PC-9 (cell line): Measurements from ENCODE around the gene CHPT1. TPM values are rescaled to one million over a fixed set of nuclear protein-coding genes. Genes with fewer than 3 reads are reported as not detected.

Source experiments
- BruUV-seq: library from RNA; stranded (reverse); fragments of 400-500 nt; replicated peaks from 2 replicates; lab custom pipeline; 2021; lab: Mats Ljungman, UMichigan
- CTCF ChIA-PET: fragments of 300-600 bp; sonication (Branson Sonifier 250); formaldehyde crosslinking; loops from one replicate; lab custom pipeline; 2022; ENCODE audit warnings: antibody characterized with exemption; lab: Charles Lee
- POLR2A ChIA-PET: fragments of 300-600 bp; sonication (Branson Sonifier 250); formaldehyde crosslinking; loops from one replicate; lab custom pipeline; 2022; ENCODE audit warnings: antibody characterized with exemption; ENCODE audit not compliant: unreplicated experiment; lab: Charles Lee
- DNase-seq, 2 experiments: peaks; one replicate each; pipeline versions ENCODE4 v3.0.0 to v3.0.0-alpha.2; 2015 to 2022; ENCODE audit warnings: mixed read lengths in 1 of 2
- H2AFZ ChIP-seq: fragments of 200-600 bp; sonication (generic); 2 replicates; pipeline ENCODE4 v1.8.1; 2017; ENCODE audit warnings: antibody characterized with exemption
- H3F3A ChIP-seq: fragments of 200-600 bp; sonication (generic); 2 replicates; pipeline ENCODE4 v1.8.1; 2017; ENCODE audit warnings: antibody characterized with exemption, mild to moderate bottlenecking, low read depth; ENCODE audit not compliant: insufficient read depth
- H3K27ac ChIP-seq: fragments of 200-600 bp; sonication (generic); 2 replicates; pipeline ENCODE4 v1.6.1; 2016; ENCODE audit warnings: mixed run types
- H3K27me3 ChIP-seq: fragments of 200-600 bp; sonication (generic); 2 replicates; pipeline ENCODE4 v1.6.1; 2016; ENCODE audit warnings: low read depth, mixed run types; ENCODE audit not compliant: insufficient read depth
- H3K36me3 ChIP-seq: fragments of 200-600 bp; sonication (generic); 2 replicates; pipeline ENCODE4 v1.6.1; 2016; ENCODE audit warnings: low read depth, mixed run types
- H3K4me1 ChIP-seq: fragments of 200-600 bp; sonication (generic); replicated peaks from 2 replicates; pipeline ENCODE4 v1.6.1; 2016; ENCODE audit warnings: mixed run types; ENCODE audit not compliant: insufficient read depth
- H3K4me2 ChIP-seq: fragments of 200-600 bp; sonication (generic); 2 replicates; pipeline ENCODE4 v1.6.1; 2017; ENCODE audit warnings: mixed run types
- H3K4me3 ChIP-seq: fragments of 200-600 bp; sonication (generic); 2 replicates; pipeline ENCODE4 v1.6.1; 2016; ENCODE audit warnings: mixed run types
- H3K79me2 ChIP-seq: fragments of 200-600 bp; sonication (generic); 2 replicates; pipeline ENCODE4 v1.6.1; 2017; ENCODE audit warnings: low read depth, mixed run types
- H3K9me2 ChIP-seq: fragments of 200-600 bp; sonication (generic); 2 replicates; pipeline ENCODE4 v1.8.1; 2017; ENCODE audit warnings: mild to moderate bottlenecking; ENCODE audit not compliant: insufficient read depth
- H3K9me3 ChIP-seq: fragments of 200-600 bp; sonication (generic); 2 replicates; pipeline ENCODE4 v1.8.1; 2016; ENCODE audit warnings: low read depth; ENCODE audit not compliant: insufficient read depth
- H4K20me1 ChIP-seq: fragments of 200-600 bp; sonication (generic); 2 replicates; pipeline ENCODE4 v1.8.1; 2017; ENCODE audit not compliant: insufficient read depth
- EZH2 ChIP-seq: fragments of 200-600 bp; sonication (generic); IDR thresholded peaks from 2 replicates; pipeline ENCODE4 v1.8.0; 2017; ENCODE audit warnings: antibody characterized with exemption, low read depth
- intact Hi-C: fragments of 100-400 bp; cut with micrococcal nuclease; formaldehyde crosslinking; loops from one replicate; pipeline ENCODE4 v1.10.0; 2022; ENCODE audit not compliant: unreplicated experiment
- total RNA-seq: library from RNA; stranded (reverse); gene quantifications from 2 replicates; pipeline ENCODE4 v1.2.3, GENCODE V29; 2021
- TF ChIP-seq, protein P1 (sequence below): fragments of 200-600 bp; sonication (generic); conservative IDR thresholded peaks from 2 replicates; pipeline ENCODE4 v1.6.1; 2017; ENCODE audit warnings: mixed run types, antibody characterized with exemption, mild to moderate bottlenecking, moderate library complexity

Gene CHPT1
- total RNA-seq, 1 experiment from 2014 or later: 6.1 TPM

GRCh38 chr12:101710288-101710687, 12.8 kb downstream of the CHPT1 start:
- no peaks in the 10 kb centered on the region for H4K20me1 ChIP-seq
- H3K9me2 ChIP-seq: no peaks in the 10 kb centered on the region
- intact Hi-C loops: no loop called here
- POLR2A ChIA-PET: no interaction called here
- H3K27ac ChIP-seq: no peak overlapping the region
- no peaks in the 10 kb centered on the region for H3K36me3 ChIP-seq
- no peaks in the 10 kb centered on the region for H3K9me3 ChIP-seq
- no TSS peak for BruUV-seq
- no peaks in the 10 kb centered on the region for H3K4me1 ChIP-seq
- no peaks in the 10 kb centered on the region for H3K27me3 ChIP-seq
- no peaks in the 10 kb centered on the region for H3K79me2 ChIP-seq
- H3F3A ChIP-seq: no peaks in the 10 kb centered on the region
- H3K4me2 ChIP-seq: no peak overlapping the region
- no peak for TF ChIP-seq EZH2
- TF ChIP-seq, protein P1, sequence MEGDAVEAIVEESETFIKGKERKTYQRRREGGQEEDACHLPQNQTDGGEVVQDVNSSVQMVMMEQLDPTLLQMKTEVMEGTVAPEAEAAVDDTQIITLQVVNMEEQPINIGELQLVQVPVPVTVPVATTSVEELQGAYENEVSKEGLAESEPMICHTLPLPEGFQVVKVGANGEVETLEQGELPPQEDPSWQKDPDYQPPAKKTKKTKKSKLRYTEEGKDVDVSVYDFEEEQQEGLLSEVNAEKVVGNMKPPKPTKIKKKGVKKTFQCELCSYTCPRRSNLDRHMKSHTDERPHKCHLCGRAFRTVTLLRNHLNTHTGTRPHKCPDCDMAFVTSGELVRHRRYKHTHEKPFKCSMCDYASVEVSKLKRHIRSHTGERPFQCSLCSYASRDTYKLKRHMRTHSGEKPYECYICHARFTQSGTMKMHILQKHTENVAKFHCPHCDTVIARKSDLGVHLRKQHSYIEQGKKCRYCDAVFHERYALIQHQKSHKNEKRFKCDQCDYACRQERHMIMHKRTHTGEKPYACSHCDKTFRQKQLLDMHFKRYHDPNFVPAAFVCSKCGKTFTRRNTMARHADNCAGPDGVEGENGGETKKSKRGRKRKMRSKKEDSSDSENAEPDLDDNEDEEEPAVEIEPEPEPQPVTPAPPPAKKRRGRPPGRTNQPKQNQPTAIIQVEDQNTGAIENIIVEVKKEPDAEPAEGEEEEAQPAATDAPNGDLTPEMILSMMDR: no peak
- DNase-seq: no peak
- H3K4me3 ChIP-seq: no peak overlapping the region
- CTCF ChIA-PET: no interaction called here
- H2AFZ ChIP-seq: no peak overlapping the region

- Histone ChIP-seq H4K20me1 (no peaks in the 10 kb centered on the region), H2AFZ (no peak overlapping the region), H3K27me3 (no peaks in the 10 kb centered on the region), H3F3A (no peaks in the 10 kb centered on the region), H3K9me3 (no peaks in the 10 kb centered on the region), H3K36me3 (no peaks in the 10 kb centered on the region), H3K4me3 (no peak overlapping the region), H3K9me2 (no peaks in the 10 kb centered on the region), H3K27ac (no peak overlapping the region), H3K79me2 (no peaks in the 10 kb centered on the region), H3K4me2 (no peak overlapping the region), H3K4me1 (no peaks in the 10 kb centered on the region)
- DNase-seq: no peak
- BruUV-seq: no TSS peak
- CTCF ChIA-PET: no interaction called here
- intact Hi-C loops: no loop called here
- TF ChIP-seq, protein P1: no peak
- TF ChIP-seq EZH2: no peak
- POLR2A ChIA-PET: no interaction called here
These were observed 15.7 kb downstream of the CHPT1 start for GRCh38 chr12:101713059-101713682.

GRCh38 chr12:101713930-101714329, 16.5 kb downstream of the CHPT1 start:
- Histone ChIP-seq H3K79me2 (no peaks in the 10 kb centered on the region), H3K27me3 (no peaks in the 10 kb centered on the region), H3F3A (no peaks in the 10 kb centered on the region), H3K4me2 (no peak overlapping the region), H3K4me1 (no peaks in the 10 kb centered on the region), H4K20me1 (no peaks in the 10 kb centered on the region), H3K4me3 (no peak overlapping the region), H3K36me3 (no peaks in the 10 kb centered on the region), H3K9me3 (no peaks in the 10 kb centered on the region), H3K9me2 (no peaks in the 10 kb centered on the region), H3K27ac (no peak overlapping the region), H2AFZ (no peak overlapping the region)
- no peak for TF ChIP-seq EZH2
- TF ChIP-seq, protein P1: no peak
- ChIA-PET CTCF (interaction anchor here (0.7 kb wide), 1 partner anchor 1166 kb away, joined by 12 read pairs; no protein-coding TSS in a partner anchor), POLR2A (no interaction called here)
- no TSS peak for BruUV-seq
- DNase-seq: no peak
- intact Hi-C loops: no loop called here
